Psoas muscle (tissue), 8 donors: Measurements from ENCODE around the gene EXTL2. TPM values are rescaled to one million over a fixed set of nuclear protein-coding genes. Genes with fewer than 3 reads are reported as not detected.
A peak's percentile ranks its signal among the peaks of the same experiment; 100 is the strongest.

Experiments
- ATAC-seq, 4 donors: fragments of 200-7000 bp; cut with Tn5 transposase; one replicate each; pipeline ENCODE4 v1.9.1; 2020; ENCODE audit warnings: moderate library complexity in 3 of 4, mild to moderate bottlenecking in 2 of 4
- DNase-seq, 2 donors: peaks; one replicate each; pipeline ENCODE4 v3.0.0-alpha.2; 2020
- H3K27ac ChIP-seq: fragments of 200-600 bp; one replicate; pipeline ENCODE4 v1.8.0; 2022
- H3K27me3 ChIP-seq, 3 donors: fragments of 200-600 bp in 1 of 3; one replicate each; pipeline versions ENCODE4 v1.6.1 to v1.8.0; 2013 to 2022; ENCODE audit warnings: low read length in 2 of 3, mild to moderate bottlenecking in 2 of 3, moderate library complexity in 1 of 3; ENCODE audit not compliant: insufficient read depth in 3 of 3
- H3K36me3 ChIP-seq, 2 donors: fragments of 200-600 bp in 1 of 2; one replicate each; pipeline versions ENCODE4 v1.6.1 to v1.8.0; 2013 to 2022; ENCODE audit warnings: low read depth in 1 of 2, mild to moderate bottlenecking in 1 of 2, moderate library complexity in 1 of 2; ENCODE audit not compliant: insufficient read depth in 1 of 2
- H3K4me1 ChIP-seq: fragments of 200-600 bp; one replicate; pipeline ENCODE4 v1.8.0; 2022
- H3K4me3 ChIP-seq: fragments of 200-600 bp; one replicate; pipeline ENCODE4 v1.8.0; 2022; ENCODE audit warnings: mild to moderate bottlenecking
- H3K9me3 ChIP-seq: fragments of 200-600 bp; one replicate; pipeline ENCODE4 v1.8.0; 2022
- WGBS, 3 donors: extraction: QIAGEN DNeasy Blood & Tissue Kit; methylation state at CpG; one replicate each; pipeline versions ENCODE4 v1.1.6 to v1.1.7; 2013; 5-methylcytosine and 5-hydroxymethylcytosine counted together
- intact Hi-C, 2 donors: fragments of 100-400 bp; cut with DNase I; formaldehyde crosslinking; loops; one replicate each; pipeline versions ENCODE4 v1.11.0 to v1.14.2; 2022
- polyA plus RNA-seq, 3 donors: library from polyadenylated mRNA; stranded (reverse); fragments of 200-250 nt; gene quantifications; one replicate each; pipeline ENCODE4 v1.2.3, GENCODE V29; 2013
- total RNA-seq, 4 donors: library from RNA; stranded (reverse); fragmentation: NEBNext Ultra II Directional in 2 of 4; extraction: Animal tissue kit (Norgen Biotek cat#: 25700) in 2 of 4; gene quantifications; one replicate each; pipeline versions ENCODE4 v1.2.1 to v1.2.4, GENCODE V29; 2021 to 2023
- TF ChIP-seq, protein P1 (sequence below): fragments of 200-600 bp; IDR thresholded peaks from one replicate; pipeline ENCODE4 v1.8.0; 2022; ENCODE audit warnings: antibody characterized with exemption
- donor health status: healthy with polysubstance abuse.
- donor health status: DM: no; HTN: no; CAD: no; lungs with moderate emphysema.
- donor health status: Bipolar disorder and iron deficiency.
- donor health status: healthy.
- donor health status: DM: yes; HTN: yes; CAD: no.
- donor health status: DM: no; HTN: no; CAD: no.
- donor health status: DM: no; HTN: no; CAD: no.
- donor health status: DM: yes; HTN: yes; CAD: no.

The EXTL2 gene
- total and polyA plus RNA-seq, 7 donors, result 3.3 to 14.7 (median 3.9) TPM

- 82 to 86% (median 85%) methylated on average over 3 of the region's 3 CpGs for WGBS, 3 donors
- TF ChIP-seq, protein P1, sequence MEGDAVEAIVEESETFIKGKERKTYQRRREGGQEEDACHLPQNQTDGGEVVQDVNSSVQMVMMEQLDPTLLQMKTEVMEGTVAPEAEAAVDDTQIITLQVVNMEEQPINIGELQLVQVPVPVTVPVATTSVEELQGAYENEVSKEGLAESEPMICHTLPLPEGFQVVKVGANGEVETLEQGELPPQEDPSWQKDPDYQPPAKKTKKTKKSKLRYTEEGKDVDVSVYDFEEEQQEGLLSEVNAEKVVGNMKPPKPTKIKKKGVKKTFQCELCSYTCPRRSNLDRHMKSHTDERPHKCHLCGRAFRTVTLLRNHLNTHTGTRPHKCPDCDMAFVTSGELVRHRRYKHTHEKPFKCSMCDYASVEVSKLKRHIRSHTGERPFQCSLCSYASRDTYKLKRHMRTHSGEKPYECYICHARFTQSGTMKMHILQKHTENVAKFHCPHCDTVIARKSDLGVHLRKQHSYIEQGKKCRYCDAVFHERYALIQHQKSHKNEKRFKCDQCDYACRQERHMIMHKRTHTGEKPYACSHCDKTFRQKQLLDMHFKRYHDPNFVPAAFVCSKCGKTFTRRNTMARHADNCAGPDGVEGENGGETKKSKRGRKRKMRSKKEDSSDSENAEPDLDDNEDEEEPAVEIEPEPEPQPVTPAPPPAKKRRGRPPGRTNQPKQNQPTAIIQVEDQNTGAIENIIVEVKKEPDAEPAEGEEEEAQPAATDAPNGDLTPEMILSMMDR, result no peak
- Histone ChIP-seq H3K36me3 (peaks cover 3 to 26% of the 10 kb centered on the region in 2 donors), H3K27ac (no peak overlapping the region), H3K9me3 (no peaks in the 10 kb centered on the region), H3K4me3 (no peak overlapping the region), H3K4me1 (no peaks in the 10 kb centered on the region), H3K27me3 (no peaks in the 10 kb centered on the region)
- intact Hi-C loops, result no loop called here
- ATAC-seq (peak in 1 of 4 donors; percentile 32), DNase-seq (no peak)
Measured at GRCh38 chr1:100928128-100928527, 33.5 kb upstream of the EXTL2 start.

DNA sequence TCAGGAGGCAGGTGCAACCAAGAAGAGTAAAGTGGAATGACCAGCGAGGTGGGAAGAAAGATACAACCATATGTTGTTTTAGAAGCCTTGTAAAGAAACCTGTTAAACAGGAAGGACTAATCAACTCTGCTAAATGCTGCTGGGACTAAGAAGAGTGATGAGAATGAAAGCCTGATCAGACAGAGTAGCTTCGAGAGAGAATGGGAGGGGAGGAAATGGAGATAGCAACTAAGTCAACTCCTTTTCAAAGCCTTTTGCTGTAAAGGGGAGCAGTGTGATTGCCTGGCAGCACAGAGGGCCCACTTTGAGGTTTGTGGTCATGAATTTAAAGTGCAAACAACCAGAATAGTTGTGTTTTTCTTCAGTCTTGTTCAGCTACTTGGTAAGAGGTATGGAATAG lies 32.6 kb upstream of the EXTL2 start:
- peaks cover 3 to 29% of the 10 kb centered on the region in 2 donors for H3K36me3 ChIP-seq
- H3K4me3 ChIP-seq, result no peak overlapping the region
- H3K9me3 ChIP-seq, result no peaks in the 10 kb centered on the region
- TF ChIP-seq, protein P1, result no peak
- H3K4me1 ChIP-seq, result no peaks in the 10 kb centered on the region
- no peak overlapping the region for H3K27ac ChIP-seq
- intact Hi-C loops, result no loop called here
- DNase-seq, result no peak
- WGBS, 3 donors, result 63 to 90% (median 75%) methylated on average over 2 of the region's 2 CpGs
- no peaks in the 10 kb centered on the region for H3K27me3 ChIP-seq
- no peak for ATAC-seq

- Histone ChIP-seq H3K9me3 (no peaks in the 10 kb centered on the region), H3K36me3 (peaks cover 3 to 31% of the 10 kb centered on the region in 2 donors), H3K4me1 (no peaks in the 10 kb centered on the region), H3K27ac (no peak overlapping the region), H3K27me3 (no peaks in the 10 kb centered on the region), H3K4me3 (no peak overlapping the region)
- DNase-seq, result no peak
- TF ChIP-seq, protein P1, result no peak
- intact Hi-C loops, result no loop called here
- no peak for ATAC-seq
- WGBS, 3 donors, result 92 to 100% (median 98%) methylated on average over 2 of the region's 2 CpGs
Measured at GRCh38 chr1:100926240-100926639, 31.6 kb upstream of the EXTL2 start.

DNA sequence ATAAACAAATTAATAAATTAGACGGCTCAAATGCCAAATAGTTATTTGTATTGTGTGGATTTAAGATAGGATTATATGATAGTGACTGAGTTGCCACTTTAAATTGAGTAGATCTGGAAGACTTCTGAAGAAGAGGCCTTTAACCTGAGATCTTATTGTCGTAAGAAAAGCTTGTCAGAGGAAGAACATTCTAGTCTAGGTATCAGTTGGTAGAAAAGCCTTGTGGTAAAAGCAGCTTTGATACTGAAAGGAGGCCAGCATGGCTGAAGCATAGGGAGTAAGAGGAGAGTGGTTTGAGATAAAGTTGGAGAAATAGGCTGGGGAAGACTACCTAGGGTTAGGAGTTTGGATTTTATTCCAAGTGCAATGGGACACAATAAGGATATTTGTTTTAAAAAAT lies 30.3 kb upstream of the EXTL2 start:
- Histone ChIP-seq H3K27ac (no peak overlapping the region), H3K27me3 (no peaks in the 10 kb centered on the region), H3K36me3 (peaks cover 3 to 32% of the 10 kb centered on the region in 2 donors), H3K4me1 (no peaks in the 10 kb centered on the region), H3K4me3 (no peak overlapping the region), H3K9me3 (no peaks in the 10 kb centered on the region)
- WGBS, 3 donors, result 86 to 92% (median 89%) methylated on average over 2 of the region's 2 CpGs
- intact Hi-C loops, result loop anchor here (5.0 kb wide), 2 partner anchors 312 to 362 kb away; partner anchors contain the start of gene S1PR1 (in 2 of the 2)
- DNase-seq, result no peak
- TF ChIP-seq, protein P1, result no peak
- no peak for ATAC-seq

DNA sequence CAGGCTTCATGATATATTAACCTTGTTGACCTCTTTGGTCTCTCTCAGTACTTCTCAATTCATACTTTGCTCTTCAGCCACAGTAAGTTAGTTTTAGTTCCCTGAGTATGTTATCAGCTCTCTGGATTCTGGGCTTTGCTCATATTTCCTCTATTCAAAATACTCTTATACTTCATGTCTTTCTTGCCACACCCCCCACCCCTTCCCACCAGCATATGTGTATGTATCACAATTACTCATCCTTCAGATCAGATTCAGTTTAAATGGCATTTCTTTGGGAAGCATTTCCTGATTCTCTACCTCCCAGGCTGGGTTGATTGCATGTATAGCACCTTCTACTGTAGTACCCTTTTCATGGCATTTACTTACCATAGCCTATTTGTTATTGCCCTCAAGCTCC lies 29.6 kb upstream of the EXTL2 start:
- no peak for ATAC-seq

More for the DNA sequence above, 29.6 kb upstream of the EXTL2 start:
- no peak for DNase-seq
- Histone ChIP-seq H3K27ac (no peak overlapping the region), H3K9me3 (no peaks in the 10 kb centered on the region), H3K27me3 (no peaks in the 10 kb centered on the region), H3K4me1 (no peaks in the 10 kb centered on the region), H3K4me3 (no peak overlapping the region), H3K36me3 (peaks cover 3 to 40% of the 10 kb centered on the region in 2 donors)
- intact Hi-C loops, result loop anchor here (5.0 kb wide), 2 partner anchors 313 to 363 kb away; partner anchors contain the start of gene S1PR1 (in 2 of the 2)
- TF ChIP-seq, protein P1, result no peak
